ENCODE results near the gene TAAR1.
"Not testable (repeated sequence)": the region's sequence is repeated elsewhere in the genome, so short reads cannot be mapped to it uniquely, and the experiment has no call there.

TAAR1 gene

GRCh38 chr6:132651062-132651461 lies 7.9 kb downstream of the TAAR1 start:
- no peak for DNase-seq

- DNase-seq, result no peak
These were observed 8.6 kb downstream of the TAAR1 start for GRCh38 chr6:132650429-132650828.

- no peak for DNase-seq
These were observed 10.2 kb downstream of the TAAR1 start for GRCh38 chr6:132648828-132649227.

- no peak for DNase-seq
These were observed 10.6 kb downstream of the TAAR1 start for GRCh38 chr6:132648356-132648755.

- DNase-seq, result no peak
These were observed 15.4 kb downstream of the TAAR1 start for GRCh38 chr6:132643547-132643946.

GRCh38 chr6:132637135-132637534 lies 21.8 kb downstream of the TAAR1 start:
- DNase-seq, result not testable (repeated sequence)

- DNase-seq, result not testable (repeated sequence)
These were observed 23.1 kb downstream of the TAAR1 start for GRCh38 chr6:132635906-132636305.

- DNase-seq, result not testable (repeated sequence)
These were observed 23.7 kb downstream of the TAAR1 start for GRCh38 chr6:132635288-132635687.

GRCh38 chr6:132634796-132635195 lies 24.2 kb downstream of the TAAR1 start:
- DNase-seq, result no peak

GRCh38 chr6:132633362-132633761 lies 25.6 kb downstream of the TAAR1 start:
- DNase-seq, result no peak

GRCh38 chr6:132624175-132624574 lies 34.8 kb downstream of the TAAR1 start, which contains the start of gene TAAR2:
TSS of gene TAAR2 (minus strand) at chr6:132624275. CDS start at chr6:132624275, 0 bp downstream.
- no peak for DNase-seq

- no peak for DNase-seq
These were observed 35.7 kb downstream of the TAAR1 start for GRCh38 chr6:132623106-132623845.

- no peak for DNase-seq
These were observed 42.3 kb downstream of the TAAR1 start for GRCh38 chr6:132616677-132617076.

GRCh38 chr6:132614554-132614953 lies 44.4 kb downstream of the TAAR1 start:
- no peak for DNase-seq

- no peak for DNase-seq
These were observed 46.4 kb downstream of the TAAR1 start for GRCh38 chr6:132612449-132613108.

- no peak for DNase-seq
These were observed 47.4 kb downstream of the TAAR1 start for GRCh38 chr6:132611616-132612015.

- no peak for DNase-seq
These were observed 51.3 kb downstream of the TAAR1 start for GRCh38 chr6:132607544-132608233.

GRCh38 chr6:132604635-132605152 lies 54.3 kb downstream of the TAAR1 start:
- DNase-seq, result no peak

- DNase-seq, result not testable (repeated sequence)
These were observed 58.1 kb downstream of the TAAR1 start for GRCh38 chr6:132600900-132601299.

- peak; percentile 1 for DNase-seq
These were observed 60.5 kb downstream of the TAAR1 start for GRCh38 chr6:132598473-132598872.

- DNase-seq, result no peak
These were observed 62.8 kb downstream of the TAAR1 start for GRCh38 chr6:132596201-132596600.

All from DMS 273 treated with DMSO at 0.1 percent for 48 hours (cell line).